ENCODE data around the gene HTR3A.

Gene HTR3A

DNA sequence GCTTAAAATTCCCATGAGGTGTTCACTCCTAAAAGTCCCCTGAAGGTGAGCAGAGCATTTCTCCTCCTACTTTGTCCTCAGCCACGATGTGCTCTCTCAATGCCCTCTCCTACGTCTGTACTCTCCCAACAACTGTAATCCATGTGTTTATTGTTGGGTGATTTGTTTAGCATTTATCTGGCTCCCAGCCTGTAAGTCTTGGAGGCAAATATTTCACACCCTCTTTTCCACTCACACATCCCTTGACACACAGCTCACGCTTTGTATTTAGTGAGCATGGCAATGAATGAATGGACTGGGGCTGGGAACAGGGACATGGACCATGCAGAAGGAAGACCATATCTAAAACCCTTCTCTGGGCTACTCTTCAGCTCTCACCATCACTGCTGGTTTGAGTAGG, 22.6 kb downstream of the HTR3A start:
- no peak for DNase-seq (ENCODE audit: low read depth)
- H3K4me3 ChIP-seq (ENCODE audit: low read length): no peak overlapping the region
- no peak for TF ChIP-seq CTCF (conservative IDR thresholded peaks at IDR 0.05; ENCODE audit: low read depth, low read length)

DNA sequence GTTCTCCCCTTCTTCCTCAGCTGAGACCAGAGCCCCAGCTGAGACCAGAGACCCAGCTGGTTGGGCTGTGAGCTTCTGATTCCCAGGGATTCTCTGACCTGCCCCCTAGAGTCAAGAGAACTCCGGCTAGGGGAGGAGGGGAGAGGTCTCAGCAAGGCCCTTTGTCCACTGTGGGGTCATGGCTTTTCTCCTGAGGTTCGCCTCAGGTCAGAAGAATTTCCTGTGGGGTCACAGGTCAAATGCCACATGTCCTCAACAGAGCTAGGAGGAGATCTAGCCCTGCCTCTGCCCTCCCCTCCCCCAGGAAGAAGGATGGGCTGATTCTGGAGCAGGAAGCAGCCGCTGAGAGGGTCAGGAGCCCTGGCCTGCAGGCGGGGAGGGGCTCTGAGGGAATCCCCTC, 23.7 kb downstream of the HTR3A start:
- DNase-seq (ENCODE audit: low read depth): no peak
- TF ChIP-seq CTCF (conservative IDR thresholded peaks at IDR 0.05; ENCODE audit: low read depth, low read length): no peak
- H3K4me3 ChIP-seq (ENCODE audit: low read length): no peak overlapping the region

DNA sequence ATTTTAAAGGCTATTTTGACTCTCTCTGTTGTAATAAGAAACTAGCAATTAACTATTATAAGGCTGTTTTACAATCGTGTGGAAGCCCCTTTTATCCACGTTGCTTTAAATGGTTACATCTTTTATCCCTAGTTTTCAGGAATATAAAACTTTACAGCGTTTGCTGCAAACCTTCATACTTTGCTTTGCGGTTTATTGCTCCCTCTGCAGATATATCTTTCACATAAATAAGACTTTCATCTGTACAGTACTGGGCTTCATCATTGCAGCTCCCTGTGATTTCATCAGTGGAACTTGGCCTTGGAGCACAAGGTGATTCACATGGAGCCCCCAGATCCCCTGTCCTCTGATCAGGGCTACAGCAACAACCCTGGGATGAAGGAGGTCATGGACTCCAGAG, 25.6 kb downstream of the HTR3A start:
- H3K4me3 ChIP-seq (ENCODE audit: low read length): no peak overlapping the region
- no peak for DNase-seq (ENCODE audit: low read depth)
- no peak for TF ChIP-seq CTCF (conservative IDR thresholded peaks at IDR 0.05; ENCODE audit: low read depth, low read length)

GRCh38 chr11:114001416-114001815, 26.5 kb downstream of the HTR3A start:
- no peak overlapping the region for H3K4me3 ChIP-seq (ENCODE audit: low read length)
- DNase-seq (ENCODE audit: low read depth): no peak
- no peak for TF ChIP-seq CTCF (conservative IDR thresholded peaks at IDR 0.05; ENCODE audit: low read depth, low read length)

- H3K4me3 ChIP-seq (ENCODE audit: low read length): no peak overlapping the region
- DNase-seq (ENCODE audit: low read depth): no peak
- TF ChIP-seq CTCF (conservative IDR thresholded peaks at IDR 0.05; ENCODE audit: low read depth, low read length): no peak
These were observed 33.4 kb downstream of the HTR3A start for GRCh38 chr11:114008331-114008730.

DNA sequence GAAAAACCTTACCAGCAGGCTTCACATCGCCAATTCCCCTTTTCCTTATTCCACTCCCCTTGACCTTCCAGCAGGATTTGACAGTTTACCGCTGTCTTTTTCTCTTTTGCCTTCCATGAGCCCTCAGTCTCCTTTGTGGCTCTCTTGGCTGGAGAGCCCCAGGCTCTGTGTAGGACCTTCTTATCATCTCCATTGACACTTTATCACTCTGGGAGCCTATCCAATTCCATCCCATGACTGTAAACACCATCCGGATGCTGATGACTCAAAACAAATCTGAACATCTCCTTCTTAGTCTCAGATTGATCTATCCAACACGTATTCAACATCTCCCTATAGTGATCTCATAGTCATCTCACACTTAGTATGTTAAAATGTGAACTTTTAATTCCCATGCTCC, 36.0 kb downstream of the HTR3A start:
- no peak overlapping the region for H3K4me3 ChIP-seq (ENCODE audit: low read length)
- no peak for TF ChIP-seq CTCF (conservative IDR thresholded peaks at IDR 0.05; ENCODE audit: low read depth, low read length)
- DNase-seq (ENCODE audit: low read depth): no peak

GRCh38 chr11:114011443-114011842, 36.5 kb downstream of the HTR3A start:
- no peak for TF ChIP-seq CTCF (conservative IDR thresholded peaks at IDR 0.05; ENCODE audit: low read depth, low read length)
- no peak overlapping the region for H3K4me3 ChIP-seq (ENCODE audit: low read length)
- DNase-seq (ENCODE audit: low read depth): no peak

Data from retinal pigment epithelial cell (primary cell).